Measurements from ENCODE around the gene NEB. TPM values are rescaled to one million over a fixed set of nuclear protein-coding genes. Genes with fewer than 3 reads are reported as not detected.

The NEB gene, protein sequence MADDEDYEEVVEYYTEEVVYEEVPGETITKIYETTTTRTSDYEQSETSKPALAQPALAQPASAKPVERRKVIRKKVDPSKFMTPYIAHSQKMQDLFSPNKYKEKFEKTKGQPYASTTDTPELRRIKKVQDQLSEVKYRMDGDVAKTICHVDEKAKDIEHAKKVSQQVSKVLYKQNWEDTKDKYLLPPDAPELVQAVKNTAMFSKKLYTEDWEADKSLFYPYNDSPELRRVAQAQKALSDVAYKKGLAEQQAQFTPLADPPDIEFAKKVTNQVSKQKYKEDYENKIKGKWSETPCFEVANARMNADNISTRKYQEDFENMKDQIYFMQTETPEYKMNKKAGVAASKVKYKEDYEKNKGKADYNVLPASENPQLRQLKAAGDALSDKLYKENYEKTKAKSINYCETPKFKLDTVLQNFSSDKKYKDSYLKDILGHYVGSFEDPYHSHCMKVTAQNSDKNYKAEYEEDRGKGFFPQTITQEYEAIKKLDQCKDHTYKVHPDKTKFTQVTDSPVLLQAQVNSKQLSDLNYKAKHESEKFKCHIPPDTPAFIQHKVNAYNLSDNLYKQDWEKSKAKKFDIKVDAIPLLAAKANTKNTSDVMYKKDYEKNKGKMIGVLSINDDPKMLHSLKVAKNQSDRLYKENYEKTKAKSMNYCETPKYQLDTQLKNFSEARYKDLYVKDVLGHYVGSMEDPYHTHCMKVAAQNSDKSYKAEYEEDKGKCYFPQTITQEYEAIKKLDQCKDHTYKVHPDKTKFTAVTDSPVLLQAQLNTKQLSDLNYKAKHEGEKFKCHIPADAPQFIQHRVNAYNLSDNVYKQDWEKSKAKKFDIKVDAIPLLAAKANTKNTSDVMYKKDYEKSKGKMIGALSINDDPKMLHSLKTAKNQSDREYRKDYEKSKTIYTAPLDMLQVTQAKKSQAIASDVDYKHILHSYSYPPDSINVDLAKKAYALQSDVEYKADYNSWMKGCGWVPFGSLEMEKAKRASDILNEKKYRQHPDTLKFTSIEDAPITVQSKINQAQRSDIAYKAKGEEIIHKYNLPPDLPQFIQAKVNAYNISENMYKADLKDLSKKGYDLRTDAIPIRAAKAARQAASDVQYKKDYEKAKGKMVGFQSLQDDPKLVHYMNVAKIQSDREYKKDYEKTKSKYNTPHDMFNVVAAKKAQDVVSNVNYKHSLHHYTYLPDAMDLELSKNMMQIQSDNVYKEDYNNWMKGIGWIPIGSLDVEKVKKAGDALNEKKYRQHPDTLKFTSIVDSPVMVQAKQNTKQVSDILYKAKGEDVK (N-terminal part only)
- 0.33 TPM for polyA plus RNA-seq (2012; ENCODE audit: insufficient read depth, insufficient read length)

DNA sequence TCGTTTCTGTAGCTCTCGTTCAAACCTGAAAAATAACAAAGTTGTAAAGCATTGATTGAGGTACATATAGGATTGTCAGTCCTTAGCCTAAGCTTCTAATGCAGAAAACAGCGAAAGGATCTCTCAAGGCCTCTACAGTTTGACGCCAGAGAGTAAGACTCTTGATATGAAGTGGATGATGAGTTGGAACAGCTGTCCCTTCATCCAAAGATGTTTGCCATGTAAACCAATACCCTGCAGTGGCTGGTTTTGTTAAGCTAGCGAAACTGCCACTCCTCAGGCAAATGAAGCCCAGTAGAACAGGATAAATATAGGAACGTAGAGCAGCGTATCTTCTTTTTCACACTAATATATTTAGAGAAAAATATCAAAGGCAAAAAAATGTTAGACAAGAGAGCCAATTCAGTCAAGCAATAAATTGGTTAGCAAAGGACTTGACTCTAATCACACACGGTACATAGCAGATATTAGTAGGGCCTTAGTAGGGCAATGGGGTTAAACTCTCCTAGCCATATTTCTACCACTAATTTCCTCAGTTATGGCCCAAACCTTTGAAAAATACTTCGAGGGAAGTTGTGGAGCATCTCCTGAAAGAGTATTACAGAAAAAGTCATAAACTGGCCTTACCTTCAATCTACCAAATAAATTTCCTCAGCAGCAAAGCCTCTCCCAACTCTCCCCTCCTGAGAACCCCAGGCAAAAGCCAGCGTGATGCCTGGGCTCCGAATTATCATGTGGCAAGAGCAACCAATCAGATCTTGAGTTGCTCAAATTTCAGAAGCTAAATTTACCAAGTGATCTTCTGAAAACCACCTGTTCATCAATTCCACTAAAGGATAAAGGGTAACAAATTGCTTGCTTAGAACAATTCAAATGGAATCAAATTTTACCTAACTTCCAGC is at the start of gene NEB:
NEB (minus strand) TSS at position 706 of the 902 bp plus-strand sequence. CDS start 1,320 bp downstream, outside the sequence.
- no peak within 1 kb of the TSS for H3K4me3 ChIP-seq (ENCODE audit: low read length)
- no peak for DNase-seq (ENCODE audit: low read depth, low spot score)

DNA sequence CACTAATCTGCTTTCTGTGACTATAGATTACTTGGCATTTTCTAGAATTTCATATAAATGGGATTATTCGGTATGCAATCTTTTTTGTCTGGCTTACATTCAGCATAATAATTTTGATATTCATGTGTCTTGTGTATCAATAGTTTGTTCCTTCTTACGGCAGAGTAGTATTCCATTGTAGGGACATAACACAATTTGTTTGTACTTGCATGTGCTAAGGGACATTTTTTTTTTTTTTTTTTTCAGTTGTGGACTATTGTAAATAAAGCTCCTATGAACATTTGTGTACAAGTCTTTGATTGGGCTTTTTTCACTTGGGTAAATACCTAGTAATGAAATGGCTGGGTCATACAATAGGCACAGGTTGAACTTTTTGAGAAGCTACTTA is 48.9 kb upstream of the NEB start:
- H3K4me3 ChIP-seq (ENCODE audit: low read length) = no peak overlapping the region
- DNase-seq (ENCODE audit: low read depth, low spot score) = no peak

DNA sequence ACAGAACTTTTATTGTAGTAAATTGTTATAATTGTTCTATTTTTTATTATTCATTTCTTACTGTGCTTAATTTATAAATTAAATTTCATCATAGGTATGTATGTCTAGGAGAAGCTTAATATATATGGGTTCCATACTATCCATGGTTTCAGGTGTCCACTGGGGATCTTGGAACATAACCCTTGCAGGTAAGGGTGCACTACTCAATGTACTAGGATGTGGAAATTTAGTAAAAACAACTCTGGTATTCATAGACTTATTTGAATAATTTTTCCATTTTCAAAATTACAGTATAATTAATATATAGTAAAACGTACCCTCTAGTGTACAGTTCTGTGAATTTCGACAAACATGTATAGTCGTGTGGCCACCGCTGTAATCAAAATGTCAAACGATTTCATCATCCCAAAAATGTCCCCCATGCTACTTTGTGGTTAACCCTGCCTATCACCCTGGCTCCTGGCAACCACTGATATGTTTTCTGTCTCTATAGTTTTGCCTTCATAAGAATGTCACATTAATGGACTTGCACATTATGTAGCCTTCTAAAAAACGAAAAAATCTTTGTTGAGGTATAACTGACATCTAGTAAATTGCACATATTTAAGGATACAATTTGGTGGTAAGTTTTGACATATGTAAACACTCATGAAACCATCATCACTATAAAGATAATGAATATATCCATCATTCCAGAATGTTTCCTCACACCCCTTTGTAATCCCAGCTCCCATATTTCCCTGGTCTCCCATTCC is 48.3 kb upstream of the NEB start:
- H3K4me3 ChIP-seq (ENCODE audit: low read length) = no peak overlapping the region
- peak; percentile 1 for DNase-seq (ENCODE audit: low read depth, low spot score)

DNA sequence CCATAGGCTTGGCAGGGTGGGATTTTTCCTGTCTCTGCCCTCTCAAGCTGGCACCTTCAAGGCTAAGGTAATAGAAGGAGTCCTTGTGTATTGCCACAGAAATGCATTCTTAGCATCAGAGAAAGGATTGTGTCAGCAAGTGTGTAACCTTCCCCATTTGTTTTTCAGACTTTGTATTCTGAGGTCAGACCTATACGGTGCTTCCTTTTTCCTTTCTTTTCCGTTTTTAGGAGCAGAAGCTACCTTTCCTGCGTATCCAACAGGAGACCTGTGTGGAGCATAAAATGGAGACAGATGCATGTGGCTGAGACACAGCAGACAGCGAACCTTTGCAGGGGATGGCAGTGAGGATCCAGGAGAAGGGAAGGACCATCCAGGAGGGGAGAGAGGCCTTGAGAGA is 47.4 kb upstream of the NEB start:
- no peak overlapping the region for H3K4me3 ChIP-seq (ENCODE audit: low read length)
- no peak for DNase-seq (ENCODE audit: low read depth, low spot score)

DNA sequence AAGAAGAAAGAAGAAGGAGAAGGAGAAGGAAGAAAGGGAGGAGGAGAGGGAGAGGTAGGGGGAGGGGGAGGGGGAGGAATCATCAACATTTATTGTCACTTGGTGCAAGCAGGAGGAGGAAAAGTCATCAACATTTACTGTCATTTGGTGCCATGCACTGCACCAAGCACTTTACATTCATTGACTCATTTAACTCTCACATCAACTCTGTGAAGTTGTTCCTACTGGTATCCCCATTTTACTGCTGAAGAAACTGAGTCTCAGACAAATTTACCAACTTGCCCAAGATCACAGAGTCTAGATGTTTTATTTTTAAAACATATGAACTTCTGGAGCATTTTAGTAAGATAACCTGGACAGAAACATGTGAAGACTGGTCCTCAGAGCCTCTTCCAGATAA is 46.7 kb upstream of the NEB start:
- no peak overlapping the region for H3K4me3 ChIP-seq (ENCODE audit: low read length)
- no peak for DNase-seq (ENCODE audit: low read depth, low spot score)

DNA sequence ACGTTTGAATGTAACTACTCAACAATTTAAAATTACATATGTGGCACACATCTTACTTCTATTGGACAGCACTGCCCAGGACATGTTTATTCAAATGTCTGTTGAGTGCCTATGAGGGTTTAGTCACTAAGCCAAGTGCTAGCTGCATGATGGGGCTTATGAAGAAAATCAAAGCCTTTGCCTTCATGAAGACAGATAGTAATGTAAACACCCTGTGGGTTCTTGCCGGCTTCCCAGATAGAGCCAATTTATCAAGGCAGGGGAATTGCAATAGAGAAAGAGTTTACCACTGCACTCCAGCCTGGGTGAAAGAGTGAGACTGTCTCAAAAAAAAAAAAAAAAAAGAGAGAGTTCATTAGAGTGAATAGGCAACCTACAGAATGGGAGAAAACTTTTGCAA is 43.7 kb upstream of the NEB start:
- no peak overlapping the region for H3K4me3 ChIP-seq (ENCODE audit: low read length)
- no peak for DNase-seq (ENCODE audit: low read depth, low spot score)

DNA sequence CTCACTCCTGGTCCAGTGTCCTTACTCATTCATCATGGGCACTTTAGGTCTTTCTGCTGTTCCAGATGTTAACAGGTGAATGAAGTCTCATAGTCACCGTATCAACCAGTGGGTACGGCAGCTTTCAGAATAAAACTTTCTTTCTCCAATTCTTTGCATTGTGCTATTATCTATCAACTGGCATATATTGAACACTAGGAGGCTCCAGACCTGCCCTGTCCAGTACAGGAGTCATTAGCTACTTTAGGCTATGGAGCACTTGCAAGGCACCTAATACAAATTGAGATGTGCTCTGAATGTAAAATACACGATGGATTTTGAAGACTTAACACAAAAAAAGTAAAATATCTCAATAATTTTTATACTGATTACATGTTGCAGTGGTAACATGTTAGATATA is 43.2 kb upstream of the NEB start:
- H3K4me3 ChIP-seq (ENCODE audit: low read length) = no peak overlapping the region
- DNase-seq (ENCODE audit: low read depth, low spot score) = no peak

DNA sequence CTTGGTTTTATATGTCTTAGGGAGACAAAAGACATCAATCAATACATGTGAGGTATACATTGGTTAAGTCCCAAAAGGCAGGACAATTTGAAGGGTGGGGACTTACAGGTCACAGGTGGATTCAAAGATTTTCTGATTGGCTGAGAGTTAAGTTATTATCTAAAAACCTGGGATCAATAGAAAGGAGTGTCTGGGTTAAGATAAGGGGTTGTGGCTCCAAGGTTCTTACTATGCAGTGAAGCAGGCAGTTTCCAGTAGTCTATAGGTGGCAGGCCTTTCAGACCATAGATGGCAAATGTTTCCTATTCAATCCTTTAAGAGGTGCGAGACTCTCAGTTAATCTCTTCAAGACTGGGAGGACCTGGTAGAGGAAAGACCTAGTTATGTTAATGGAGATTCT is 42.1 kb upstream of the NEB start:
- no peak for DNase-seq (ENCODE audit: low read depth, low spot score)
- H3K4me3 ChIP-seq (ENCODE audit: low read length) = no peak overlapping the region

DNA sequence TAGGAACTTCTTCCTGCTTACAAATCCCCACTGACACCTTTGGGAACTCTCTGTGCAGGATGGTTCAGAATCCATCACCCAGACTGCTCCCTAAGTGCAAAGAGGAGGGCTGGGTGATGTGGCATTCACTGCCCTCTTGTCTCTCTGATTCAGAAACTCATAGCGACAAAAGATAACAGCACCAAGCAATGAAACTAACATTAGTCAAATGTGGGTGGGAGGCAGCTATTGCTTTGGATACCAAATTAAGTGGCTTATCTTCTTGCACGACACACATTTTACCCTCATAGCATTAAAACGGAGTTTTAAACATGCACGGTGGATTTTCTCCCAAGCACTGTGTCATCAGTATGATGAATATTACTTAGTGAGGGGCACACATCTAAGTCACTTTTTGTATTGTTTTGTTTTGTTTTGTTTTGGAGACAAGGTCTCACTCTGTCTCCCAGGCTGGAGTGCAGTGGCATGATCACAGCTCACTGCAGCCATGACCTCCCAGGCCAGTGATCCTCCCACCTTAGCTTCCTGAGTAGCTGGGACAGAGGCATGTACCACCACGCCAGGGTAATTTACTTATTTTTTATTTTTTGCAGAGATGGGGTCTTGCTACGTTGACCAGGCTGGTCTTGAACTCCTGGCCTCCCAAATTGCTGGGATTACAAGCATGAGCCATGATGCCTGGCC is 40.9 kb upstream of the NEB start:
- no peak overlapping the region for H3K4me3 ChIP-seq (ENCODE audit: low read length)
- no peak for DNase-seq (ENCODE audit: low read depth, low spot score)

DNA sequence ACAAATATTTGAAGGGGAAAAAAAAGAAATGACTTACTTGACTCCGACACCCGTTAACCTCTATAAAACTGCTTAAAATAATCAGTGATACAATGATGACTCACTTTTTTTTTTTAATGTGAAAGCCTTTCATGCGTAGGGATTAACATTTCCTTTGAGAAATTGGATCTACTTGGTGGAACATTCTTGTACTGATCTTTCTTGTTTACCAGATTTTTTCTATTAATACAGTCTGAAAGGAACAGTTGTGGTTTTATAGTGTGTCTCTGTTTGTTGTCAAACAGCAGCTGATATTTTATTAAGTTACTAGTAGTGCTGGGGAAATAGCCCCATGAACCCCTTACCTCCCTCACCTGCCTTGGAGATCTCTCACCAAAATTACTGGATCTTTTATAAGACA is 40.2 kb upstream of the NEB start:
- DNase-seq (ENCODE audit: low read depth, low spot score) = no peak
- H3K4me3 ChIP-seq (ENCODE audit: low read length) = no peak overlapping the region

DNA sequence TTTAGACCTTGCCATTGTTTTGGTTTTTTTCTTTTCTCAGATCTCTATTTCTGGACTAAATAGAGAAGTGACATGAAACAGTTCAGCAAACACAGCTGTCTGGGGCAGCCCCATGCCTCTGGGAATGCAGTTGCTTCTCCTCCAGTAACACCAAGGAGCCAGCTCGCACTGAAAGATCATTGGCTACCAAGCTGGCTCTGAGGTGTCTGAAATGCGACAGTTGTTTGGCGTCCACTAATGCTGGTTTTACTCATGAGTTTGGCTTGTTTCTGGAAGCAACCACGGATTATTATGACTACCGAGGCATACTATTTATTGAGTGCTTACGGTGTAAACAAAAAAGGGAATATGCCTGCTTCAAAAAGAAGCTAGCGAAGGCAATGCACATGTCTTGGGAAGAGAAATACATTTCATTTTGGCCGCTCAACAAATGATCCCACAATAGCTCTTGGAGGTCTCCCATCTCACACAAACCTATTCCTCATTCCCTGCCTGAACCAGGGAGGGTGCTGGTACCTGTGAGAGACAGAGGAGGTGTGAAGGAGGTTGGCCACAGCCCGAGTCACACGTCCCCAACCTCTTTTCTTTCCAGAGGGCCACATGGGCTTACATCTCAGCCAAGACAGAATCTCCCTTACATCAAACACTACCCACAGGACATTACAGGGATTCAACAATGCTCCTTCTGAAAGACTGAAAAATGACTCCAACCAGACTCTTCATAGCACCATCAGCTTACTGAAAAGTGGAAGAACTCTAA is 37.5 kb upstream of the NEB start:
- H3K4me3 ChIP-seq (ENCODE audit: low read length) = no peak overlapping the region
- no peak for DNase-seq (ENCODE audit: low read depth, low spot score)

DNA sequence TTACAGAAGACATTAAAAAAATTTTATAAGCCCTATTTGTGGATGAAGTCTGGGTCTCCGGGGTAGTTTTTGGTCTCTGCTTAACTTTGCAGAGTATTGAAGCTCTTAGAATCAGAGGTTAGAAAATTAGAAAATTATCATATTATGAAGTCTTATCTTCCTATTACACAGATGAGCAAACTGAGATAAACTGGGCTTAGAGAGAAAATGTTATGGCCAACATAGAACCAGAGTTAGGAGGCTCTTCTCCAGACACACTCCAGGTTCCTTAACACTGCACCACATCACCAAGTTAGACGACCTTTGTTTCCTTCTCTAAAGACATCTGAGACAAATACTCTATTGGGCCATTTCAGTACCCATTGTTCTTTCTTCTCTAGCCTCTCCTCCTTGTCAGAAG is 36.7 kb upstream of the NEB start:
- no peak for DNase-seq (ENCODE audit: low read depth, low spot score)
- no peak overlapping the region for H3K4me3 ChIP-seq (ENCODE audit: low read length)

DNA sequence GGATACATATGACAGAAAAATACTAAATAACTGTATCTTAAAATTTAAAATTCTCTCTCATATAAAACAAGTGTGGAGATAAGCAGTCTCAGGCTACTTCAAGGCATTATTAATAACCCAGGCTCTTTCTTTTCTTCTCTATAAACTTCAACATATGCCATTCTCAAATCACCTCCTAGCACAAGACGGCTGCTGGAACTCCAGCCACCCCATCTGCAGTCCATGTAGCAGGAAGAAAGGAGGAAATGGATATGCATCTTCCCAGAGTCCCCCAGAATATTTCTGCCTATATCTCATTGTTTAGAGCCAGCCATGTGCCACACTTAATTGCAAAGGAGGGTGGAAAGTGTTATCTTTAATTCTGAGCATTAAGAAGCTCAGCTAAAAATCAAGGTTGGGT is 35.3 kb upstream of the NEB start:
- no peak overlapping the region for H3K4me3 ChIP-seq (ENCODE audit: low read length)
- no peak for DNase-seq (ENCODE audit: low read depth, low spot score)

DNA sequence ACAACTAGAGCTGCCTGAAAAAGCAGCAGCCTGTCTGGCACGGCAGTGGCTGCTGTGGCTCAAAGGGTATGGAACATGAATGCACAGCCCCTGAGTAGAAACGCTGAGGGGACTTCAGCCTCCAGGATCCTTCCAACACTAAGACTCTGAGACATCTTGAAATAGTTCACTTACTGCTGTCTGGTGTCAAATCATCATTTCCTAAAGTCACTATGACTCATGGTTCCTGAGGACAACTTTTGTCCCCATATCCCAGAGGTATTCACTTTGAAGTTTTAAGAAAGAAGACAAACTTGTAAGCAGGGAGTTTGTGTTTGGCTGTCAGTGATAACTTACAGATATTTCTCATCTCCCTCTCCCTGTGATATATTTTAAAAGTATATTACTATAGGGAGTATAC is 33.3 kb upstream of the NEB start:
- DNase-seq (ENCODE audit: low read depth, low spot score) = no peak
- no peak overlapping the region for H3K4me3 ChIP-seq (ENCODE audit: low read length)

DNA sequence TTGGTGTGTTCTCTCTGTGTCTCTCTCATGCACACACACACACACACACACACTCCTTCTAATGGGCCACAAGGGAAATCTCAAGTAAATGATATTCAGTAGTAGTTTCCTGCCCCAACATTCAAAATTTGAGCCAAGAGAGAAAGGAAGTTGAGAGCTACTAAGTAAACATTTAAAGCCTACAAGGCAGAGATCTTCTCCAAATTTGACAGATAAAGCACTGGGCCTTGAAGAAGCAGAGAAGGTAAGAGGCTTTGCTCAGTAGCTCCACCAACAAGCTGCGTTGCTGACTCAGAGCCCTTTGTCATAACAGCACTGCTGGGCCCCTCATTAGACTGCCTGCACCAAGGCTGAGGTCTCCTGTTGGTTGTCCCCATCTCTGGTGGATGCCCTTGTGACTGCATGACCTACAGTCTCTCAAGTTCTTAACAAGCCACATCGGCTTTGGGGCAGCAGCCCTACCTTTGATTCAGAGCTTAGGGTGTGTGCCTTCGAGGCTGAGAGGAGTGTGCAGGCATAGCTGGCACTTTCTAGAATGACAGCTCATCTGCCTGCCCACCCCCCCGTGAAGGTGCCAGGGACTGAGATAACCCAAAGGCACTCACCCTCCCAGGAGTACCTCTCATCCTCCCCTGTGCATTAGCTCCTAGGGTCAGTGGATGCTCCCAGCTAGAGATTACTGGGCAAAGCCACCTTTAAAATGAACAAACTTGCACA is 32.3 kb upstream of the NEB start:
- DNase-seq (ENCODE audit: low read depth, low spot score) = no peak
- H3K4me3 ChIP-seq (ENCODE audit: low read length) = no peak overlapping the region

DNA sequence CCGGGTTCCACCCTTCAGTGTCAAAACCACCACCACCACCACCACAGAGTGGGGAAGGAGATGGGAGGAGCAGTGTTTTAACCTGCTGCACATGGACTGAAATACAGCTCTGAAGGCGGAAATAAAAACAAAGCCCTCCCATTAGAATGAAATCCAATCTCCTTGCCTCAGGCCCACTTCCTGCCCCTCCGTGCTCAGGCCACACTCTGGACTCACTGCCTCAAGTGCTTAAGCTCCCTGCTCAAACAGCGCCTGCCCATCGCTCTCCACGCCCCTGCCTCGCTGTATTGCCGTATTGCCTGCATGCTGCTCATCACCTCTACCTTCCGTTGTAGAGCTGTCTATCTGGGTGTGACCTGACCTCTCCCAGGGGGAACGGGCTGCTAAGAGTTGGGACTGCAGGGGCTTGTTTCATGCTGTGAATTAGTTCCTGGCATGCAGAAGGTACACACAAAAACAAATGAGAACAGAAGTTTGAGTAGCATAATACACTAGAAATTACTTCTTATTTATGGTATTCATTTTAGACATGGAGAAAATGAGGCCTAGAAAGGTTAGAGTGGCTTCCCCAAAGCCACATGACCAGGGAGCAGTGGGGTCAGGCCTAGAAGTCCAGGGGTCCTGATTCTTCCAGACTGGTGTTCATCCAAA is 31.6 kb upstream of the NEB start:
- H3K4me3 ChIP-seq (ENCODE audit: low read length) = no peak overlapping the region
- DNase-seq (ENCODE audit: low read depth, low spot score) = peak; percentile 2

Measured in Jurkat, Clone E6-1 (cell line).